ENCODE measurements around the gene TBC1D16. TPM values are rescaled to one million over a fixed set of nuclear protein-coding genes. Genes with fewer than 3 reads are reported as not detected.

The TBC1D16 gene
- total RNA-seq, 2 donors from 2014 or later = 1.6 to 1.8 TPM

DNA sequence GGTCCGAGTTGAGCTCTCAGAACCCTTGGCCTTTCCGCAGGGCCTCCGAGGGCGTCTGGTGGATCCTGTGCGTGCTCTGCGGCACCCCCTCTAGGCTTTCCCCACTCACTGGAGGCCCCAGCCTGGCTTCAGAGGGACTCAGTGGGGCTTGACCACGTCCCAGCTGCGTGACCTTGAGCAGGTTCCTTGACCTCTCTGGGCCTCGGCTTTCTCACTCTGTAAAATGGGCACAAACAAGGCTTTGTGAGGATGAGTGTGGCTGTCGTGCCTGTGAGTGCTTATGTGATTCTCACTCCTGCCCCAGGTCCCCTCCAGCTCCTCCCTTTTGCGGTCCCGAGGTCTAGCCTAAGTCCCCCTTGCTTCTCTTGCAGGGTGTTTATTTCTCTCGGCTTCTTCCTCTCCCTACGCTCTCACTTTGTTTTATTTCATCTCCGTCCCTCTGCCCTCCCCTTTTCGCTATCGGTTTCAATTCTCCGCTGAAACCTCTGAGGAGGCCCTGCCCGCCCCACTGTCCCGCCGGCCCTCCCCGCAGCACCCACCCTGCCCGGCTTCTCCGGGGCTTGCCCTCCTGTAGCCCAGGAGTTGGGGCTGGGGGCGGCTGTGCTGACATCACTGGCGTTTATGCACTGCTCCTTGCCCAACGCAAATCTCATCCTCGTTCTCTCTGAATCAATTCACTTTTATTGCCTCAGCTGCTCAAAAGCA lies 114.1 kb downstream of the TBC1D16 start:
- Mint-ChIP-seq H3K27me3 (peaks cover 3% of the 10 kb centered on the region), H3K4me1 (no peaks in the 10 kb centered on the region), H3K4me3 (no peak overlapping the region), H3K36me3 (ENCODE audit: low read depth) (no peaks in the 10 kb centered on the region), H3K9me3 (no peaks in the 10 kb centered on the region), H3K27ac (no peak overlapping the region)
- ATAC-seq (replicated peaks) = peak; percentile 52

DNA sequence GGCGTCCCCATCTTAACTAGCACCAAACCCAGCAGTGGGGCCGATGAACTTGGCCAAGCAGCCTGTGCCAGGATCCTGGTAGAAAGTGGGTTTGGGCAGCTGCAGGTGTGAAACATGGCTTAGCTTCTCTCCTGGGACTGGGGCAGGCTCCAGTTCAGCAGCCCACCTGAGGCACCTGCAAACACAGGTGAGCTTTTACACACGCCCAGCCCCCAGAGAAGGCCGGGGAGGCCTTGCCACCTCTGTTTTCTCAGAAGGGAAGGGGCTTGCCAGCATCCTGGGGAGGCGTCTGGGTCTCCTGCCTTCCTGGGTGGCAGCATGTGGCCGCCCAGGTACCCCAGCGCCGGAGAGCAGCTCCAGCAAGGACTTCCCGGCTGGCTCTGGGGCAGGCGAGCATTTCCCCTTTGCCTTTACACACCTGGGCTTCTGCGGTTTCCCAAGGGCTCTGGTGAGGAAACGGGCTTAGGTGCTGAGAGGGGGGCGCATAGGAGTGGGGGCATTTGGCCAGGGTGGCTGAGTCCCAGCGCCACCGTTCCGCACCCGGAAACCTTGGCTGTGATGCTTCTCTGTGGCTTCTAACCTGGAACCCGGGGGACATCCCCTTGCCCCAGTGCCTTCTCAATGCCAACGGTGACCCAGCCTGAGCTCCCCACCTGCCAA lies 114.8 kb downstream of the TBC1D16 start:
- Mint-ChIP-seq H3K9me3 (no peaks in the 10 kb centered on the region), H3K4me3 (no peak overlapping the region), H3K36me3 (ENCODE audit: low read depth) (no peaks in the 10 kb centered on the region), H3K4me1 (no peaks in the 10 kb centered on the region), H3K27ac (no peak overlapping the region), H3K27me3 (peaks cover 3% of the 10 kb centered on the region)
- no peak for ATAC-seq (replicated peaks)

DNA sequence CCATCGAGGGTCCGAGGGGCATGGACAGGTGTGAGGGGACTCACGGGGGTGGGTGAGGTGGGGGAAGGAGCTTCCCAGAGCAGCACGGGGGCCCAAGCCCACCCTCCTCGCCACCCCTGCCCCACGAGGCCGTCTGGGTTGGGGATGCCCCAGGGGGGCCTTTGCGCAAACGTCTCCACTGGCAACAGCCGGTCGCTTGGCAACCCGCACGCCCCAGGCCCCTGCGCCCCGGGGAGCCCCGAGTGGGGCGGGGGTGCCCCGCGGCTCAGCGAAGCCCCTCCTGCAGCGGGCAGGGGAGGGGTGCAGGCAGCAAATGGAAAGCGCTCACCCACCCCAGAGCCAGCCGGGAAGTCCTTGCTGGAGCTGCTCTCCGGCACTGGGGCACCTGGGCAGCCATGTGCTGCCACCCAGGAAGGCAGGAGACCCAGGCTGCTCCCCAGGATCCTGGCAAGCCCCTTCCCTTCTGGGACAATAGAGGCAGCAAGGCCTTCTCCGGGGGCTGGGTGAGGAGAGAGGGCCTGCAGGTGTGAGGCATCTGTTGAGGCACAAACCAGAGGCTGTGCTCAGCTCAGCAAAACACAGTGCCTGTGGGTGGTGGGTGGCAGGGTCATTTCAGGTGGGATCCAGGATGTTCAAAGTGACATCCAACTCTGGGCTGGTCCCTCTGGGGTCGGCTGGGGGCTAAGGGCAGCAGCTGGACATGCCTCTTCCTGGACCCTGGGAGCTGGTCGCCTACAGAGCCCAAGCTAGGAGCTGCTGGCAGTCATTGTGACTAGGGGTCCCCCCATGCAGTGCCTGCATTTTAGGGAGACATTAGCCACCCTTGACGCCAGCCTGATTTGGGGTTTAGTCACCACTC lies 115.6 kb downstream of the TBC1D16 start:
- no peak overlapping the region for H3K4me3 Mint-ChIP-seq
- H3K36me3 Mint-ChIP-seq (ENCODE audit: low read depth) = no peaks in the 10 kb centered on the region
- no peak for ATAC-seq (replicated peaks)
- H3K9me3 Mint-ChIP-seq = no peaks in the 10 kb centered on the region
- no peak overlapping the region for H3K27ac Mint-ChIP-seq
- H3K27me3 Mint-ChIP-seq = peaks cover 7% of the 10 kb centered on the region
- H3K4me1 Mint-ChIP-seq = no peaks in the 10 kb centered on the region

DNA sequence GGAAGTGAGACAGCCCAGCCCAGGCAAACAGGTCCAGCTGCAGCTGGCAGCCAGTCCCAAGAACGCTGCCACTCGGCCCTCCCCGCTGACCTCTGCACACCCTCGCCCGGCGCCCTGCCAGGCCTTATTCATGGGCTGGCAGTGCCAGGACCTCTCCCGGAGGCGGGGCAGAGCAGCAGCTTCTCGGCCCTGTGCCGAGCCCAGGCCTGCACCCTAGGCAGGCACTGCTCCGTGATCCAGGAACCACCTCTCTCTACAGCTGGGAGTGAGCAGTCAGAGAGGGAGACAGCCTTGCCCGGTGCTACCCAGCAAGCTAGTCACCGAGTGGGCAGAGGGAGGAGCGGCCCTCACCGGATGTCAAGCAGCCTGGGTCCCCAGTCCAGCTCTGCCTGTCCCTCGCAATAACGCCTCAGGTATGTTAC lies 116.5 kb downstream of the TBC1D16 start:
- H3K36me3 Mint-ChIP-seq (ENCODE audit: low read depth) = no peaks in the 10 kb centered on the region
- no peaks in the 10 kb centered on the region for H3K4me1 Mint-ChIP-seq
- no peaks in the 10 kb centered on the region for H3K9me3 Mint-ChIP-seq
- no peak overlapping the region for H3K27ac Mint-ChIP-seq
- H3K4me3 Mint-ChIP-seq = no peak overlapping the region
- no peak for ATAC-seq (replicated peaks)
- peaks cover 9% of the 10 kb centered on the region for H3K27me3 Mint-ChIP-seq

DNA sequence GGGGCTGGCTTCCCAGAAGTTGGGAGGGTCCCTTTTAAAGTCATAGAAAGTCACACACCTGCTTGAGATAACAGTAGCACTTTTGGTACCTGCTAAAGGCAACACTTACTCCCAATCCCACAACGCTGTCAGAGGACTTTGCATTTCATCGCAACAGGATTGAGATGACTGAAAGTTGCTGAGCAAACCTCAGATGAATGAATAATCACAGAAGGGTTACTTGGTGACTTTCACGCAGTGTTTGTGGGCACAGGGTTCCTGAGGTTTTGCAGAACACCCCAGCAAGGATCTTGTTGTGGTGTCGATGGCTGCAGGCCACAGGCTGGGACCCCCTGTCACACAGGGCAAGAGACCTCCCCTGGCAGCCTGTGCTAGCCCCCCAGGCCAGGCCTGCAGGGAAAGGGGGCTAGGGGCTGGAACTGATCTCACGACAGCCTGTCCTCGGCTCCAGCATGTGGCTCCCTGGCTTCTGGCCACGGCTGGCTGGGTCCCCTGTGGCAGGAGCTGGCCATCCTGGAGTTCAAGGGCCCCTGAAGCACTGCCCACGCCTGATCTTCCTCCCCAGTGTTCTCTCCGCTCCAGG lies 117.0 kb downstream of the TBC1D16 start:
- peaks cover 9% of the 10 kb centered on the region for H3K27me3 Mint-ChIP-seq
- no peak overlapping the region for H3K4me3 Mint-ChIP-seq
- no peaks in the 10 kb centered on the region for H3K9me3 Mint-ChIP-seq
- H3K27ac Mint-ChIP-seq = no peak overlapping the region
- no peaks in the 10 kb centered on the region for H3K4me1 Mint-ChIP-seq
- no peaks in the 10 kb centered on the region for H3K36me3 Mint-ChIP-seq (ENCODE audit: low read depth)
- no peak for ATAC-seq (replicated peaks)

DNA sequence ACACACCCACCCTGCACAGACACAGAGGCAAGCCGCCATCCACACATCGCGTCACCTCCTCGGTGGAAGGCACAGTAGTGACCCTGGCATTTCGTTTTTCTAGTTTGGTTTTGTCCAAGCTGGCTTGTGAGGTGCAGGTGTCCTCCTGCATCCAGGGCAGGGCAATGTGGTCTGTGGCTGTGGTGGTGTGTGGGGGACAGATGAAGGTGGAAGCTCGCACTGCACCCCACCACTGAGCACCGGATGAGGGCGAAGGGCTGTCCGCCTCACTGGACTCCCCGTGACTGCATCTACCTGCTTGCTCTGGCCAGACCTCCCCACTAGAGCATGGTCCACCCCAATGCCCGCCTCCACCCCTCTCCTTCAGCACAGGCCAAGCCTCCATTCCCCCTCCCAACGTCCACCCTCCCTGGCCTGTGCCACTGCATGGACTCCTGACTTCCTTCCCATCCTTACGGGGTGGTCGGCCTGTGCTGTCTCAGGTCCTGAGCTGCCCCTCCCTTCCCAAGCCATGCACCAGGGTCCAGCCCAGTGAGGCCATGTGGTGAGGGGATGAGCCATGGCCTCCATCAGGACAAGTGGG lies 117.7 kb downstream of the TBC1D16 start:
- Mint-ChIP-seq H3K36me3 (ENCODE audit: low read depth) (no peaks in the 10 kb centered on the region), H3K27ac (no peak overlapping the region), H3K9me3 (no peaks in the 10 kb centered on the region), H3K27me3 (peaks cover 9% of the 10 kb centered on the region), H3K4me1 (no peaks in the 10 kb centered on the region), H3K4me3 (no peak overlapping the region)
- ATAC-seq (replicated peaks) = no peak

DNA sequence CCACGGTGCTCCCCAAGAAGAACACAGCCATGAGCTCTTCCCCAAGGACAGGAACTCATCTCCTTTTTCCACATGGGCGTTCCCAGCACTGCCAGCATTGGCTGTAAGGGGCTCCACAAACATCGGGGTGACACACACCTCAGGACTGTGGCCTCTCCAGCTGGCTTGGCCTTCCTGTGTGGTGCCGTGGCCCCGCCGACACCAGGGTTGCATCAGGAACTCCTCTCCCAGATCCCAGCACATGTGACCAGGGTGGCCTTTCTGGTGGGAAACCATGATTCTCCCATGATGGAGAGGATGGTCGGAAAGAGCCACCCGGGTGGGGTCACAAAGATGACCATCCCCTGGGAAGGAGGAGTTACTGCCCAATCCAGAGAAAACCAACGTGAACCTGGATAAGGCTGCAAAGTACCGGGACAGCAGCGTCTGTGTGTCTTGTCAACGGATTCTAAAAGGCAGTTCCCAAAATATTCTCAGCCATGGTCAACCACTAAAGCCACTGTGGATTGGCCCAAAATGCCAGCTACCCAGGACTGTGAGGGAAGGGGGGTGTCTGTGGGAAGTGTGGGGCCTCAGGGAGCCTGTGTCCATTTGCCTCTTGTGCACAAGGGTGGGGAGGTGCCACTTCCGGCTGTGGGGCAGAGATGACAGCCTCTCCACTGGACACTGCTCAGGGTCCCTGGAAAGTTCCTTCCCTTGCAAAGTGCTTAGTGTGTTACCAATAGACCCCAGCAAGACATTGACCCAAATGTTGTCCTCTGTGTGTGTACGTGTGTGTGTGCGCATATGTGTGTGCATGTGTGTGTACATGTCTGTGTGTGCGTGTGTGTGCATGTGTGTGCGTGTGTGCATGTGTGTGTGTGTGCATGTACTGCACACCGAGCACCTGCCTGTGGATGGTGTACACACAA lies 118.4 kb downstream of the TBC1D16 start:
- Mint-ChIP-seq H3K4me1 (no peaks in the 10 kb centered on the region), H3K9me3 (no peaks in the 10 kb centered on the region), H3K27ac (no peak overlapping the region), H3K36me3 (ENCODE audit: low read depth) (no peaks in the 10 kb centered on the region), H3K27me3 (peaks cover 10% of the 10 kb centered on the region), H3K4me3 (no peak overlapping the region)
- ATAC-seq (replicated peaks) = no peak

DNA sequence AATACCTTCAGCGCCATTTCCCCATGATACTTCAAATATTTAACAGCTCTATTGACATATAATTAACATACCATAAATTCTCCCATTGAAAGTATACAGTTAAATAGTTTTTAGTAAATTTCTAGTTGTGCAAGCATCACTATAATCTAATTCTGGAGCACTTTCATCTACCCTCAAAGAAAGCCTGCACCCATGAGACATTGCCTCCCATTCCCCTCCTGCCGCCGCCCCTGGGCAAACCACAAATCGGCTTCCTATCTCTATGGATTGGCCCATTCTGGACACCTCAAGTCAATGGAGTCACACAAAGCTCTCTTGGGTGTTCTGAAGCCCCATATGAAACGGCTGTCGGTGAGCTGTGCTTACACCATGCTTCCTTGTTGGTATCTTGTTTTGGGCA lies 119.2 kb downstream of the TBC1D16 start:
- no peaks in the 10 kb centered on the region for H3K4me1 Mint-ChIP-seq
- no peak overlapping the region for H3K4me3 Mint-ChIP-seq
- ATAC-seq (replicated peaks) = no peak
- H3K9me3 Mint-ChIP-seq = no peaks in the 10 kb centered on the region
- H3K27ac Mint-ChIP-seq = no peak overlapping the region
- peaks cover 12% of the 10 kb centered on the region for H3K27me3 Mint-ChIP-seq
- no peaks in the 10 kb centered on the region for H3K36me3 Mint-ChIP-seq (ENCODE audit: low read depth)

DNA sequence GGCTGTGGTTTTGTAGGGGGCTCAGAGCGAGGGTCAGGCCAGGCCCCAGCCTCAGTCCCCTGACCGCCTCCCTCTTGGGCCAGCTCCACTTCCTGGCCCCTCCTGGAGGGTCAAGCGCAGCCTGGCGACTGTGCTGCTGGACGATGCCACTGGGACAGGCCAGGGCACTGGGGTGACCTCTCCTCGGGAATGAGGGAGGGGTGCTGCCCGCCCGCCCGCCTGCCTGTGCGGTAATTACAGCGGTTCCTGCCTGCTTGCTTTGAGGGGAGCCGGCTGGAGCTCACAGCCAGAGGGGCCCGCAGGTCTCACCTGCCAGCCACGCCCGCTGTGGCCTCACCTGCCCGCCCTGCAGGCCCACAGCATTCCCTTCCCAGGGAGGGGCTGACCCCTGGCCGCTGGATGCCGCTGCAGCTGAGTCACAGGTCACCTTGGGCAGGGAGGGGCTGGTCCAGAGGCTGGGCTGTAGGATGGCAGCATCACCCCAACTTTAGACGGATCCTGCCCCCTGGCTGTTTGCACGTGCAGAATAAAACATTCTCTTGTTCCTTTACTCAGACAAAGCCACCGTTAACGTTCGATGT lies 119.7 kb downstream of the TBC1D16 start:
- H3K9me3 Mint-ChIP-seq = no peaks in the 10 kb centered on the region
- peaks cover 12% of the 10 kb centered on the region for H3K27me3 Mint-ChIP-seq
- ATAC-seq (replicated peaks) = peak; percentile 35

DNA sequence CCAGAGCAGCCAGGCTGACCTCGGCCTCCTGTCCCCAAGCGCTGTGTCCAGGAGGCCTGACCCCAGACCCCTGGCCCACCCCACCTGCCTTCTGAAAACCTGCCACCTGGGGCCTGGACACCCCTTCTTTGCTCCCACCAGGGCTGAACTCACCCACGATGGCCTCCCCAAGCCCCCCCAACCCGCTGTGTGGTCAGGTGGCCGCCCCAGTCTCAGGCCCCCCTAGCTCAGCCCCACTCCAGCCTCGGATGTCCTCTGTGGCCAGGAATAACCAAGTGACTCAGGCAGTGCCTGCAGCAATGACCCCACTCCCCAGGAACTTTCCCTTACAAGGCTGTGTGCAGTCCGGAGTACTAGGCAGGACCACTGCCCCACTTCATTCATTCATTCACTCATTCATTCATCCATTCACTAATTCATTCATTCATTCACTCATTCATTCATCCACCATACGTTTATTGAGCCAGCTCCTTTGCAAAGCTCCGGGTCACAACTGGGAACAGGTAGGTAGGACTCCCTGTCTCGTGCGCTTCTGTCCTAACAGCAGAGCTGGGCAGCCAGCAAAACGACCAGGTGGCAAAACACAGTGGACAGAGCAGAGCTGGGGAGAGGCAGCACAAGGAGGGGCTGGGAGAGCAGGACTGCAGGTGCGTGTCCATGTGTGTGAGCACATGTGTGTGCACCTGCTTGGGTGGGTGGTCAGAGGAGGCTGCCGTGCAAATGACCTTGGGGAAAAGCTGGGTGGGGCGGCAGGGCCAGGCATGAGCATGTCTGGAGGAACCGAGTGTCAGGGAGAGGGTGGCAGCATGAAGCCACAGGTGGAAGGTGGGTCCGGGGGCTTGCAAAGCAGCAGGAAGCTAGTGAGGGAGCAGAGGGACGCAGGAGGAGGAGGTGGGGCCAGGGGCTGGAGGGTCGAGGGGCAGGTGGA lies 120.6 kb downstream of the TBC1D16 start:
- no peaks in the 10 kb centered on the region for H3K9me3 Mint-ChIP-seq
- ATAC-seq (replicated peaks) = no peak
- H3K4me1 Mint-ChIP-seq = no peaks in the 10 kb centered on the region
- H3K36me3 Mint-ChIP-seq (ENCODE audit: low read depth) = no peaks in the 10 kb centered on the region
- H3K27ac Mint-ChIP-seq = no peak overlapping the region
- H3K27me3 Mint-ChIP-seq = peaks cover 12% of the 10 kb centered on the region
- H3K4me3 Mint-ChIP-seq = no peak overlapping the region

More for the DNA sequence above, 119.7 kb downstream of the TBC1D16 start:
- no peak overlapping the region for H3K4me3 Mint-ChIP-seq
- no peak overlapping the region for H3K27ac Mint-ChIP-seq
- no peaks in the 10 kb centered on the region for H3K36me3 Mint-ChIP-seq (ENCODE audit: low read depth)
- H3K4me1 Mint-ChIP-seq = no peaks in the 10 kb centered on the region

DNA sequence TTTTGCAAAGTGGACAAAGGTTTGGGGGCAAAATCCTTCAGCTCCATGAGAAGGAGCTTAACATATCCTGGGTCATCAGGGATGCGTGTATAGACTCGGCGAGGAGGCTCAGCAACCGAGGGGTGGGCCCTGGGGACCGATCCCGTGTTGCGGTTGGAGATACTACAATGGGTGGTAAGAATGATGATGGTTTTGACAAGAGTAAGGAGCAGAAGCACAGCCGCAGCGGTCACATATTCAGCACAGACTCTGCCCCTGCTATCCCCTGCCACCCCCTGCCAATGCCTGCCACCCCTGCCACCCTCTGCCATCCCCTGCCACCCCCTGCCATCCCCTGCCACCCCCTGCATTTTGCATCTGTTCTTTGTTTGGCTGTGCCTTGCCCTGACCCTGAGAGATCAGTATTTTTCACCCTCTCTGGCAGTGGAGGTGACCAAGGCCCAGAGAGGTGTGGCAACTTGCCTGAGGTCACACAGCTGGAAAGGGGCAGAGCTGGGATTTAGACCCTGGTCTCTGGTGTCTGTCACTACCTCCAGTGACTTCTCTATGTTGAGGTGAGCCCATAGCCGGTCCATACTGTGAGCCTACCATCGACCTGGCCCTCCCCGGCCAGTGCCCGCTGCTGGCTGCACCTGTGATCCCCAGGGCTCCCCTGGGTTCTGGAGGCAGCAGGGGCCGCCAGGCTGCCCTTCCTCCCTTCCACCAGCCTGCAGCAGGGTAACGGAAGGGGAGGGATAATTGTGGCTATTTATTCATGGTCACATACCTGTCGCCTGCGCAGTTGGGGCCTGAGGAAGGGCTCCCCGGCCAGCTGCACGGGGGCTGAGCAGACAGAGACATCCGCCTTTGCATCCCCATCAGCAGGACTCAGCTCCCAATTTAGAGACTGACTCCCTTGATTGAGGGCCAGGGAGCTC lies 121.5 kb downstream of the TBC1D16 start:
- ATAC-seq (replicated peaks) = no peak
- no peaks in the 10 kb centered on the region for H3K4me1 Mint-ChIP-seq
- no peak overlapping the region for H3K27ac Mint-ChIP-seq
- no peak overlapping the region for H3K4me3 Mint-ChIP-seq
- peaks cover 10% of the 10 kb centered on the region for H3K27me3 Mint-ChIP-seq
- no peaks in the 10 kb centered on the region for H3K36me3 Mint-ChIP-seq (ENCODE audit: low read depth)
- no peaks in the 10 kb centered on the region for H3K9me3 Mint-ChIP-seq

DNA sequence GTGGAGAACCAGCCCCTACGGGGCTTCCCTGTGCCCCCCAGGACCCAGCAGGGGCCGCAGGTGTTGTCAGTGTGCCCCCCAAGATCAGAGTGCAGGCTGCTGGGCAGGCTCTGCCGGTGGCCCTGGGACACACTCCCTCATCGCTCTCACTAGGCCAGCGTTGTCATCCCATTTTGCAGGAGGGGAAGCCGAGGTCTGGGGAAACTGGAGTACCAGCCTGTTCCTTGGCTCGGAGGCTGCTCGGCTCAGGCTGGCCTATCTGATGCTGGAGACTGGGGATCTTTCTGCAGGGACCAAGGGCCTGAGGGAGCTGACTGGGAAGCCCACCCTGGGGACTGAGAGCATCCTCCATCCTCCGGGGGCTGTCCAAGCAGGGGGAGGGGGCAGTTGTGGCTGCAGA lies 122.2 kb downstream of the TBC1D16 start:
- H3K4me3 Mint-ChIP-seq = no peak overlapping the region
- no peaks in the 10 kb centered on the region for H3K9me3 Mint-ChIP-seq
- no peak for ATAC-seq (replicated peaks)
- H3K27ac Mint-ChIP-seq = no peak overlapping the region
- H3K36me3 Mint-ChIP-seq (ENCODE audit: low read depth) = no peaks in the 10 kb centered on the region
- H3K27me3 Mint-ChIP-seq = peaks cover 9% of the 10 kb centered on the region
- no peaks in the 10 kb centered on the region for H3K4me1 Mint-ChIP-seq

All from activated T-helper 17 cell treated with anti-CD3 and anti-CD28 coated beads, Interleukin-2, amount 50 U/mL, for 72 hours (primary cell).